Uterus (tissue), 2 donors: Measurements from ENCODE around the gene INA.

Experiments
- CTCF ChIP-seq, 4 experiments: fragments of 200-600 bp in 2 of 4; fragments of 450-650 bp in 2 of 4; sonication (generic) in 2 of 4; IDR thresholded peaks; one replicate each; pipeline ENCODE4 v1.5.1; 2016 to 2019; ENCODE audit warnings: antibody characterized with exemption in 4 of 4, mild to moderate bottlenecking in 2 of 4, moderate library complexity in 1 of 4
- POLR2A ChIP-seq, 2 donors: fragments of 450-650 bp; IDR thresholded peaks; one replicate each; pipeline ENCODE4 v1.6.1; 2016; ENCODE audit warnings: antibody characterized with exemption in 2 of 2, mild to moderate bottlenecking in 1 of 2, moderate library complexity in 1 of 2

- no peak for TF ChIP-seq CTCF (IDR thresholded peaks at IDR 0.05)
- TF ChIP-seq POLR2A (IDR thresholded peaks at IDR 0.05): no peak
These were observed 3.9 kb upstream of the INA start for GRCh38 chr10:103273041-103273441.
